HepG2 (cell line): ENCODE data around the gene MICALL2. TPM values are rescaled to one million over a fixed set of nuclear protein-coding genes. Genes with fewer than 3 reads are reported as not detected.

ENCODE experiments used
- ATAC-seq: fragments of 200-7000 bp; cut with Tn5 transposase; 3 replicates; pipeline ENCODE4 v1.9.1; 2020; ENCODE audit warnings: mild to moderate bottlenecking, moderate library complexity
- BruUV-seq: library from RNA; stranded (reverse); fragments of 400-500 nt; replicated peaks from 2 replicates; lab custom pipeline; 2021; lab: Mats Ljungman, UMichigan
- CTCF ChIA-PET: fragments of 300-600 bp; formaldehyde crosslinking; extraction: SDS; loops from one replicate; lab custom pipeline; 2021; ENCODE audit warnings: low total read pairs, inconsistent platforms, low intra/inter-chr PET ratio; lab: Yijun Ruan, JAX
- POLR2A ChIA-PET: fragments of 350-600 bp; sonication (Branson Sonifier 250); formaldehyde crosslinking; loops from one replicate; lab custom pipeline; 2020; ENCODE audit warnings: antibody characterized with exemption, inconsistent platforms; lab: Yijun Ruan, JAX
- DNase-seq: peaks from one replicate; pipeline ENCODE4 v3.0.0-alpha.2; 2015; ENCODE audit warnings: low spot score
- FAIRE-seq: peaks from 3 replicates; lab custom pipeline; 2011; peaks lifted over from hg19 to GRCh38; lab: Jason Lieb, UNC
- H2AFZ ChIP-seq: one replicate; pipeline ENCODE4 v1.6.1; 2011; ENCODE audit warnings: low read length, inconsistent platforms
- H3K27ac ChIP-seq: fragments of 300-600 bp; 3 replicates; pipeline ENCODE4 v1.8.0; 2011; ENCODE audit warnings: mixed run types, mild to moderate bottlenecking, mixed read lengths, low read length, inconsistent platforms; ENCODE audit not compliant: insufficient read depth; ENCODE audit errors: extremely low read length
- H3K27me3 ChIP-seq, 2 experiments: fragments of 200-600 bp in 1 of 2; 2 replicates in 1 of 2; 3 replicates in 1 of 2; pipeline versions ENCODE4 v1.6.0 to v1.8.0; 2011; ENCODE audit warnings: low read length in 2 of 2, mild to moderate bottlenecking in 2 of 2, moderate library complexity in 2 of 2, inconsistent platforms in 1 of 2; ENCODE audit not compliant: insufficient read depth in 2 of 2, control insufficient read depth in 1 of 2
- H3K36me3 ChIP-seq, 2 experiments: fragments of 200-600 bp in 1 of 2; replicated peaks in 1 of 2; 2 replicates in 1 of 2; 3 replicates in 1 of 2; pipeline versions ENCODE4 v1.5.1 to v1.8.0; 2011; ENCODE audit warnings: low read length in 2 of 2, inconsistent platforms in 1 of 2; ENCODE audit not compliant: insufficient read depth in 2 of 2, control insufficient read depth in 1 of 2
- H3K4me1 ChIP-seq: 2 replicates; pipeline ENCODE4 v1.5.1; 2012; ENCODE audit warnings: low read length, inconsistent platforms; ENCODE audit not compliant: insufficient read depth
- H3K4me2 ChIP-seq: 2 replicates; pipeline ENCODE4 v1.6.0; 2011; ENCODE audit warnings: low read depth, low read length, inconsistent platforms
- H3K4me3 ChIP-seq, 3 experiments: fragments of 200-600 bp in 1 of 3; sonication (generic), shearing (Covaris generic) in 1 of 3; replicated peaks in 1 of 3; 2 replicates each; pipeline ENCODE4 v1.5.1; 2011 to 2016; ENCODE audit warnings: low read length in 3 of 3, inconsistent platforms in 2 of 3, low read depth in 2 of 3, mild to moderate bottlenecking in 2 of 3, control low read depth in 1 of 3, mixed read lengths in 1 of 3; ENCODE audit not compliant: insufficient read depth in 1 of 3
- H3K79me2 ChIP-seq: one replicate; pipeline ENCODE4 v1.6.1; 2011; ENCODE audit warnings: low read length, inconsistent platforms; ENCODE audit not compliant: insufficient read depth
- H3K9ac ChIP-seq: 2 replicates; pipeline ENCODE4 v1.6.0; 2011; ENCODE audit warnings: mild to moderate bottlenecking, low read depth, low read length, inconsistent platforms; ENCODE audit not compliant: insufficient read depth
- H3K9me3 ChIP-seq: 2 replicates; pipeline ENCODE4 v1.5.1; 2012; ENCODE audit warnings: mild to moderate bottlenecking, low read length
- H4K20me1 ChIP-seq: 2 replicates; pipeline ENCODE4 v1.6.0; 2011; ENCODE audit warnings: inconsistent platforms, mild to moderate bottlenecking, low read length, moderate library complexity; ENCODE audit not compliant: insufficient read depth
- ARNTL ChIP-seq: sonication (generic); formaldehyde crosslinking; IDR thresholded peaks from 2 replicates; pipeline ENCODE4 v1.4.0; 2020; ENCODE audit warnings: mild to moderate bottlenecking, missing genetic modification reagents
- ATF7 ChIP-seq, 2 experiments: fragments of 450-650 bp in 1 of 2; sonication (generic) in 1 of 2; formaldehyde crosslinking in 1 of 2; IDR thresholded peaks; 2 replicates each; pipeline versions ENCODE4 v1.4.0 to v1.6.1; 2016 to 2020; ENCODE audit warnings: antibody characterized with exemption in 1 of 2, mild to moderate bottlenecking in 1 of 2, missing genetic modification reagents in 1 of 2
- ELF3 ChIP-seq: IDR thresholded peaks from 2 replicates; pipeline ENCODE4 v1.6.1; 2016; ENCODE audit warnings: missing genetic modification reagents, missing compliant biosample characterization
- FOXJ3 ChIP-seq: sonication (generic); formaldehyde crosslinking; IDR thresholded peaks from 2 replicates; pipeline ENCODE4 v1.4.0; 2020; ENCODE audit warnings: missing genetic modification reagents, mild to moderate bottlenecking, borderline replicate concordance
- HMGXB4 ChIP-seq, 2 experiments: sonication (generic) in 1 of 2; formaldehyde crosslinking in 1 of 2; IDR thresholded peaks; 2 replicates each; pipeline versions ENCODE4 v1.4.0 to v1.6.1; 2018 to 2020; ENCODE audit warnings: missing genetic modification reagents in 2 of 2, borderline replicate concordance in 1 of 2, low read depth in 1 of 2, mild to moderate bottlenecking in 1 of 2, missing biosample characterization in 1 of 2
- KDM5B ChIP-seq: sonication (generic); formaldehyde crosslinking; IDR thresholded peaks from 2 replicates; pipeline ENCODE4 v1.4.0; 2020; ENCODE audit warnings: missing genetic modification reagents, mild to moderate bottlenecking, borderline replicate concordance
- KLF6 ChIP-seq: IDR thresholded peaks from 2 replicates; pipeline ENCODE4 v1.8.0; 2016; ENCODE audit warnings: missing biosample characterization, missing genetic modification reagents
- NFKB2 ChIP-seq: sonication (generic); formaldehyde crosslinking; IDR thresholded peaks from 2 replicates; pipeline ENCODE4 v1.4.0; 2020; ENCODE audit warnings: missing genetic modification reagents, borderline replicate concordance
- PAWR ChIP-seq: sonication (generic); formaldehyde crosslinking; IDR thresholded peaks from 2 replicates; pipeline ENCODE4 v1.4.0; 2020; ENCODE audit warnings: missing genetic modification reagents, mild to moderate bottlenecking, borderline replicate concordance
- SP5 ChIP-seq: IDR thresholded peaks from 2 replicates; pipeline ENCODE4 v1.6.1; 2016; ENCODE audit warnings: low read depth, borderline replicate concordance
- TAF15 ChIP-seq: fragments of 200-400 bp; formaldehyde crosslinking; IDR thresholded peaks from one replicate; pipeline ENCODE4 v1.6.1; 2018; ENCODE audit warnings: mild to moderate bottlenecking, low read depth, low read length; ENCODE audit not compliant: poor library complexity, severe bottlenecking
- ZBTB7B ChIP-seq: sonication (generic); formaldehyde crosslinking; IDR thresholded peaks from 2 replicates; pipeline ENCODE4 v1.4.0; 2020; ENCODE audit warnings: missing genetic modification reagents
- ZFY ChIP-seq: sonication (generic); formaldehyde crosslinking; IDR thresholded peaks from 2 replicates; pipeline ENCODE4 v1.4.0; 2020; ENCODE audit warnings: missing genetic modification reagents
- ZNF563 ChIP-seq: sonication (generic); formaldehyde crosslinking; IDR thresholded peaks from 2 replicates; pipeline ENCODE4 v1.8.0; 2022; ENCODE audit warnings: mild to moderate bottlenecking, moderate library complexity, missing genetic modification reagents
- ZNF607 ChIP-seq: sonication (generic); formaldehyde crosslinking; IDR thresholded peaks from 2 replicates; pipeline ENCODE4 v1.5.1; 2020; ENCODE audit warnings: missing genetic modification reagents, mild to moderate bottlenecking, borderline replicate concordance
- ZNF674 ChIP-seq: sonication (generic); formaldehyde crosslinking; IDR thresholded peaks from 2 replicates; pipeline ENCODE4 v1.5.0; 2020; ENCODE audit warnings: low read depth, mild to moderate bottlenecking, missing genetic modification reagents
- WGBS: methylation state at CpG from one replicate; pipeline ENCODE4 v1.1.6; 2017; ENCODE audit warnings: low lambda C conversion rate; 5-methylcytosine and 5-hydroxymethylcytosine counted together
- in situ Hi-C: cut with HindIII; loops from 2 replicates; pipeline ENCODE4 v1.10.0; 2017; ENCODE audit warnings: low pct_unique_long_range_greater_than_20kb; ENCODE audit not compliant: extremely low pct_ligation_motif_present
- intact Hi-C: fragments of 100-400 bp; cut with micrococcal nuclease; formaldehyde crosslinking; loops from one replicate; pipeline ENCODE4 v1.10.0; 2022; ENCODE audit not compliant: unreplicated experiment
- polyA plus RNA-seq, 8 experiments: library from polyadenylated mRNA; depleted of rRNA in 3 of 8; stranded (reverse) in 7 of 8; unstranded in 1 of 8; fragments of >200 nt; fragmentation: Illumina TruSeq in 4 of 8; extraction: Trizol in 4 of 8; gene quantifications; 2 replicates each; pipeline versions ENCODE4 v1.2.1 to v1.2.3, GENCODE V29; 2011 to 2016; ENCODE audit warnings: low read depth in 4 of 8, missing spikeins in 1 of 8, mixed read lengths in 1 of 8; ENCODE audit not compliant: insufficient read depth in 1 of 8
- total RNA-seq, 5 experiments: library from RNA; depleted of rRNA; stranded (reverse); fragments of >200 nt; fragmentation: Illumina TruSeq; extraction: Trizol; gene quantifications; 2 replicates each; pipeline ENCODE4 v1.2.3, GENCODE V29; 2016; ENCODE audit warnings: low read depth in 1 of 5
- TF ChIP-seq, protein P1 (sequence below): sonication (generic); formaldehyde crosslinking; IDR thresholded peaks from 2 replicates; pipeline ENCODE4 v1.4.0; 2020; ENCODE audit warnings: missing genetic modification reagents, borderline replicate concordance
- TF ChIP-seq, protein P2 (sequence below): IDR thresholded peaks from 2 replicates; pipeline ENCODE4 v1.6.1; 2016; ENCODE audit warnings: mild to moderate bottlenecking, missing biosample characterization, missing genetic modification reagents

MICALL2 gene
- total and polyA plus RNA-seq, 2 of the 13 experiments (the other 11 are each of a cell fraction or from before 2014, with no cell fraction given) = 5.8 to 12.4 TPM

GRCh38 chr7:1457059-1457948, 2.0 kb downstream of the MICALL2 start:
- Histone ChIP-seq H3K4me3 (peak overlapping the region; percentile 85 to 86 (median 86)), H3K4me1 (peaks cover 76% of the 10 kb centered on the region), H3K9ac (peak overlapping the region; percentile 75), H3K4me2 (peak overlapping the region; percentile 95), H4K20me1 (no peaks in the 10 kb centered on the region), H3K79me2 (peaks cover 28% of the 10 kb centered on the region), H3K36me3 (no peaks in the 10 kb centered on the region), H3K9me3 (no peaks in the 10 kb centered on the region), H2AFZ (no peak overlapping the region), H3K27ac (peak overlapping the region; percentile 64), H3K27me3 (no peaks in the 10 kb centered on the region)
- FAIRE-seq (peak; percentile 74), DNase-seq (peak; percentile 60), ATAC-seq (peak; percentile 31)
- BruUV-seq = no TSS peak
- in situ Hi-C loops = no loop called here
- 2% methylated on average over 6 of the region's 18 CpGs for WGBS
- CTCF ChIA-PET = no interaction called here
- intact Hi-C loops = loop anchor here (5.0 kb wide), 1 partner anchor 640 kb away; no protein-coding TSS in a partner anchor
- POLR2A ChIA-PET = interaction anchor here (1.4 to 2.7 kb wide), 3 partner anchors 9 to 99 kb away, joined by 6 to 13 read pairs (median 10); partner anchors contain the start of gene TMEM184A
- TF ChIP-seq, protein P1, sequence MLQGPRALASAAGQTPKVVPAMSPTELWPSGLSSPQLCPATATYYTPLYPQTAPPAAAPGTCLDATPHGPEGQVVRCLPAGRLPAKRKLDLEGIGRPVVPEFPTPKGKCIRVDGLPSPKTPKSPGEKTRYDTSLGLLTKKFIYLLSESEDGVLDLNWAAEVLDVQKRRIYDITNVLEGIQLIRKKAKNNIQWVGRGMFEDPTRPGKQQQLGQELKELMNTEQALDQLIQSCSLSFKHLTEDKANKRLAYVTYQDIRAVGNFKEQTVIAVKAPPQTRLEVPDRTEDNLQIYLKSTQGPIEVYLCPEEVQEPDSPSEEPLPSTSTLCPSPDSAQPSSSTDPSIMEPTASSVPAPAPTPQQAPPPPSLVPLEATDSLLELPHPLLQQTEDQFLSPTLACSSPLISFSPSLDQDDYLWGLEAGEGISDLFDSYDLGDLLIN (CRISPR knock-in tag) = no peak
- TF ChIP-seq FOXJ3 (CRISPR knock-in tag) (no peak), PAWR (CRISPR knock-in tag) (no peak), TAF15 (no peak), NFKB2 (peak; percentile 24; the same call in 1 of the 2 replicates), ZNF674 (CRISPR knock-in tag) (no peak), ZNF563 (CRISPR knock-in tag) (no peak), ATF7 (IDR thresholded peaks at IDR 0.05) (no peak), ATF7 (CRISPR knock-in tag; IDR thresholded peaks at IDR 0.05) (no peak), KDM5B (CRISPR knock-in tag) (no peak), HMGXB4 (CRISPR knock-in tag; IDR thresholded peaks at IDR 0.05; ENCODE audit: borderline replicate concordance in 1 of 2, low read depth in 1 of 2) (peak in 1 of 2 experiments; percentile 39; a peak in 1 of 4 replicates), KLF6 (CRISPR knock-in tag) (no peak), ARNTL (CRISPR knock-in tag) (0 out of 2 replicates have a peak, but pooled peaks have one; percentile 11), SP5 (peak; percentile 86), ZFY (CRISPR knock-in tag) (peak; percentile 32; the same call in 1 of the 2 replicates), ELF3 (CRISPR knock-in tag) (peak; percentile 18; the same call in 1 of the 2 replicates), ZNF607 (CRISPR knock-in tag) (0 out of 2 replicates have a peak, but pooled peaks have one; percentile 36), ZBTB7B (peak; percentile 57; the same call in 1 of the 2 replicates)
- TF ChIP-seq, protein P2, sequence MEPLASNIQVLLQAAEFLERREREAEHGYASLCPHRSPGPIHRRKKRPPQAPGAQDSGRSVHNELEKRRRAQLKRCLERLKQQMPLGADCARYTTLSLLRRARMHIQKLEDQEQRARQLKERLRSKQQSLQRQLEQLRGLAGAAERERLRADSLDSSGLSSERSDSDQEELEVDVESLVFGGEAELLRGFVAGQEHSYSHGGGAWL (CRISPR knock-in tag) = peak; percentile 66; the same call in 1 of the 2 replicates
